ENCODE measurements around the gene CHST12. TPM values are rescaled to one million over a fixed set of nuclear protein-coding genes. Genes with fewer than 3 reads are reported as not detected.

CHST12 gene
- polyA plus RNA-seq, 1 donor: 10.9 TPM

GRCh38 chr7:2488272-2488645 is 84.8 kb downstream of the CHST12 start:
- H3K9me3 ChIP-seq (ENCODE audit: control insufficient read depth, low read depth, low read length): peaks cover 2% of the 10 kb centered on the region
- no peak for DNase-seq
- no peak overlapping the region for H3K4me3 ChIP-seq (ENCODE audit: low read length)
- H3K4me1 ChIP-seq (ENCODE audit: control insufficient read depth, insufficient read depth, low read length): no peaks in the 10 kb centered on the region
- H3K36me3 ChIP-seq (ENCODE audit: control insufficient read depth, insufficient read depth, low read length): no peaks in the 10 kb centered on the region
- WGBS (ENCODE audit: insufficient coverage, low lambda C conversion rate): no CpG with 5 or more reads among the region's 8 CpGs
- H3K27ac ChIP-seq (ENCODE audit: low read length): no peak overlapping the region
- peaks cover 2% of the 10 kb centered on the region for H3K27me3 ChIP-seq (ENCODE audit: control insufficient read depth, insufficient read depth, low read length)

DNA sequence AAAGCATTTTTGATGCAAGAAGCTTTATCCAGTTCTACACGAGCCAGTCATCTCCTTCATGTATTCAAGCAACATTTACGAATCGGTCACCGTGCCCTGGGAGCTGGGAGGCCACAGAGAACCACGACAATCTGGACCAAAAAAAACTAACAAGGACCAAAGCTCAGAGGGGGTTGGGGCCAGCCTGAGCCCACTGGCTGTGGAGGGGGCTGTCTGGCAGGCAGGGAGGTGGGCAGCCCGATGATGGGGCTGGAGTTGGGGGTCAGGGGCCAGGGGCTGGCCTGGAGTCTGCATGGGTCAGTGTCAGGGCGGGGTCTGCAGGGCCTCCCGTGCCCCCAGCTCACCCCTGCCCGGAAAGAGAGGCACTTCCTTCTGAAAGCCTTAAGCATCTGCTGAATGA is 85.3 kb downstream of the CHST12 start:
- Histone ChIP-seq H3K27me3 (ENCODE audit: control insufficient read depth, insufficient read depth, low read length) (peaks cover 2% of the 10 kb centered on the region), H3K9me3 (ENCODE audit: control insufficient read depth, low read depth, low read length) (peaks cover 2% of the 10 kb centered on the region), H3K4me1 (ENCODE audit: control insufficient read depth, insufficient read depth, low read length) (peaks cover 3% of the 10 kb centered on the region), H3K27ac (ENCODE audit: low read length) (no peak overlapping the region), H3K4me3 (ENCODE audit: low read length) (no peak overlapping the region), H3K36me3 (ENCODE audit: control insufficient read depth, insufficient read depth, low read length) (no peaks in the 10 kb centered on the region)
- 80% methylated on average over 1 of the region's 9 CpGs for WGBS (ENCODE audit: insufficient coverage, low lambda C conversion rate)
- DNase-seq: no peak

GRCh38 chr7:2490181-2490651 is 86.8 kb downstream of the CHST12 start:
- no CpG with 5 or more reads among the region's 13 CpGs for WGBS (ENCODE audit: insufficient coverage, low lambda C conversion rate)
- Histone ChIP-seq H3K27ac (ENCODE audit: low read length) (no peak overlapping the region), H3K4me3 (ENCODE audit: low read length) (no peak overlapping the region), H3K9me3 (ENCODE audit: control insufficient read depth, low read depth, low read length) (no peaks in the 10 kb centered on the region), H3K4me1 (ENCODE audit: control insufficient read depth, insufficient read depth, low read length) (peaks cover 4% of the 10 kb centered on the region), H3K27me3 (ENCODE audit: control insufficient read depth, insufficient read depth, low read length) (peaks cover 2% of the 10 kb centered on the region), H3K36me3 (ENCODE audit: control insufficient read depth, insufficient read depth, low read length) (no peaks in the 10 kb centered on the region)
- DNase-seq: no peak

GRCh38 chr7:2492038-2492437 is 88.6 kb downstream of the CHST12 start:
- Histone ChIP-seq H3K27ac (ENCODE audit: low read length) (no peak overlapping the region), H3K4me3 (ENCODE audit: low read length) (no peak overlapping the region), H3K9me3 (ENCODE audit: control insufficient read depth, low read depth, low read length) (no peaks in the 10 kb centered on the region), H3K4me1 (ENCODE audit: control insufficient read depth, insufficient read depth, low read length) (peaks cover 8% of the 10 kb centered on the region), H3K27me3 (ENCODE audit: control insufficient read depth, insufficient read depth, low read length) (peaks cover 2% of the 10 kb centered on the region), H3K36me3 (ENCODE audit: control insufficient read depth, insufficient read depth, low read length) (no peaks in the 10 kb centered on the region)
- WGBS (ENCODE audit: insufficient coverage, low lambda C conversion rate): no CpG with 5 or more reads among the region's 2 CpGs
- no peak for DNase-seq

DNA sequence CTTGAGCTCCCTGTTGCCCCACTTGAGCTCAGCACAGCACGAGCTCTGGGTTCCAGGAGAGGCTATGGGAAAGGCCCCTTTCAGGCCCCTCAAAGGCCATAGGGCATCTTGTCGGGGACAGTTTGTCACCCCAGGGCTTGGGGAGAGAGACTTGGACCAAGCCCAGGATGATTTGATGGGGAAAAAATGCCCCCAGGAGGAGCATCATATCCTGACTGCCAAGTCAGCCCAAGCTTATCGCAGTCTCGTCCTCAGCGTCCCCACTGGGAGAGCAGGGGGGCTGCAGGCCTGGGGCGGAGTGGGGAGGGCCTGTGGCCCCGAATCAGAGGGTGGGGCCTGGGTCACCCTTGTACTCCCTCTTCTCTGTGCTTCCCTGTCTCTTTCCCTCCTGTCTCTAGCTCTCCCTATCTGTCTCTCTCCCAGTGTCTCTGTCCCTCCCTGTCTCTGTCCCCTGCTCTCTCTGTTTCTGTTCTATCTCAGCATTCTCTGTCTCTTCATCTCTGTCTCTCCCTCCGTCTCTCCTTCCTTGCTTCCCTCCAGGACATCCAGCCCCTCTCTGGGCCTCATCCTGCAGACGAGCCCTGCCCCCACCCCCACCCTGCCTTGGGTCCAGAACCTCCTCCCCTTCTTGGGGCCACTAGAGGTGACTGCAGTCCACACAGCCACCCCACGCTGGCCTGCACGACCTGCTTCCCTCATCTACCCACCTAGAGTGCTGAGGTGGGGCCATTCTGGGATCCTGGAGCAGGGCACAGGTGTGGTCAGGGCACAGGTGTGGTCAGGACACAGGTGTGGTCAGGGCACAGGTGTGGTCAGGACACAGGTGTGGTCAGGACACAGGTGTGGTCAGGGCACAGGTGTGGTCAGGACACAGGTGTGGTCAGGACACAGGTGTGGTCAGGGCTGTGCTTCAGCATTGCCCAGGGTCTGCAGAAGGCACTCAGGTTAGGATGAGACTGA is 90.1 kb downstream of the CHST12 start:
- H3K4me1 ChIP-seq (ENCODE audit: control insufficient read depth, insufficient read depth, low read length): peaks cover 8% of the 10 kb centered on the region
- no peak for DNase-seq
- no CpG with 5 or more reads among the region's 11 CpGs for WGBS (ENCODE audit: insufficient coverage, low lambda C conversion rate)

DNA sequence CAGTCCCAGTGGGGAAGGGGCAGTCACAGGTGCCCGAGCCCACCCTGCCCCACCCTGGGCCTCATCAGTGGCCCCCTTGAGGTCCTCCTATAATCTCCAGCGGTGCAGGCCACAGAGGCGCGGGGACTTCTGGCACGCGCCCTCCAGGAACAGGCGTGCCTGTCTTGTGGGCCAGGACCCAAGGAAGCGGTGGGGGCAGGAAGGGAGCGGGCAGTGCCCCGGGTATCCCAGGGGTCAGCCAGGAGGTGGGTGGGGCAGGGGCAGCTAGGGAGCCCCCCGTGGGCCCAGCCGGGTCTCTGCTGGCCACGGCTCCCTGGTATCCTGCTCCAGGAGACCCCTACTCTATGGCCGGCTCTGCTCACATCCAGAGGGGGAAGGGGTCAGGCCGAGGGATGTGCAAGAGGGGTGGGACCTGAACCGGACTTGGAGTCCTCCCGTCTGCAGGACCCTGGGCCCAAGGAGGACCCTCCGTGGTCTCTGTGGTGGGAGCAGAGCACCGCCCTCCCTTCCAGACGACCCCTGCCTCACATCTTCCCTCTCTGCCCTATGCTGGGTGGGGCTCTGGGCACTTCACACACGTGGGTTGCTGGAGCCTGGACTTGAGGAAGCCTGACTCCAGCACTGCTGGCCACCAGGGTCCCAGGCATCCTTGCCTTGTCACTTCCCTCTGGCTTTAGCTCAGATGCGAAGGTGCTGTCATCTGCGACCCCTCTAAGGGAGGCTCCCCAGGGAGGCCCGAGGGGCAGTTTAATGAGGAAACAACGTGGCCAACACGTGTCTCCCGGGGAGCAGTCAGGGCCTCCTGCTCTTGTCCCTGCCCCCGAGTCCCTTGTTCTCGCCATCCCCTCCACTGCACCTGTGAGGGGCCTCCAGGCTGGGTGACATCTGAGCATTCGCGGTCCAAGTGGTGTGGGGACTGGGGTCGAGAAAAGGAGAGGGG is 91.0 kb downstream of the CHST12 start:
- no CpG with 5 or more reads among the region's 32 CpGs for WGBS (ENCODE audit: insufficient coverage, low lambda C conversion rate)
- no peak overlapping the region for H3K27ac ChIP-seq (ENCODE audit: low read length)

More for the DNA sequence above, 90.1 kb downstream of the CHST12 start:
- Histone ChIP-seq H3K9me3 (ENCODE audit: control insufficient read depth, low read depth, low read length) (no peaks in the 10 kb centered on the region), H3K4me3 (ENCODE audit: low read length) (no peak overlapping the region), H3K27me3 (ENCODE audit: control insufficient read depth, insufficient read depth, low read length) (peaks cover 3% of the 10 kb centered on the region), H3K27ac (ENCODE audit: low read length) (no peak overlapping the region), H3K36me3 (ENCODE audit: control insufficient read depth, insufficient read depth, low read length) (no peaks in the 10 kb centered on the region)

DNA sequence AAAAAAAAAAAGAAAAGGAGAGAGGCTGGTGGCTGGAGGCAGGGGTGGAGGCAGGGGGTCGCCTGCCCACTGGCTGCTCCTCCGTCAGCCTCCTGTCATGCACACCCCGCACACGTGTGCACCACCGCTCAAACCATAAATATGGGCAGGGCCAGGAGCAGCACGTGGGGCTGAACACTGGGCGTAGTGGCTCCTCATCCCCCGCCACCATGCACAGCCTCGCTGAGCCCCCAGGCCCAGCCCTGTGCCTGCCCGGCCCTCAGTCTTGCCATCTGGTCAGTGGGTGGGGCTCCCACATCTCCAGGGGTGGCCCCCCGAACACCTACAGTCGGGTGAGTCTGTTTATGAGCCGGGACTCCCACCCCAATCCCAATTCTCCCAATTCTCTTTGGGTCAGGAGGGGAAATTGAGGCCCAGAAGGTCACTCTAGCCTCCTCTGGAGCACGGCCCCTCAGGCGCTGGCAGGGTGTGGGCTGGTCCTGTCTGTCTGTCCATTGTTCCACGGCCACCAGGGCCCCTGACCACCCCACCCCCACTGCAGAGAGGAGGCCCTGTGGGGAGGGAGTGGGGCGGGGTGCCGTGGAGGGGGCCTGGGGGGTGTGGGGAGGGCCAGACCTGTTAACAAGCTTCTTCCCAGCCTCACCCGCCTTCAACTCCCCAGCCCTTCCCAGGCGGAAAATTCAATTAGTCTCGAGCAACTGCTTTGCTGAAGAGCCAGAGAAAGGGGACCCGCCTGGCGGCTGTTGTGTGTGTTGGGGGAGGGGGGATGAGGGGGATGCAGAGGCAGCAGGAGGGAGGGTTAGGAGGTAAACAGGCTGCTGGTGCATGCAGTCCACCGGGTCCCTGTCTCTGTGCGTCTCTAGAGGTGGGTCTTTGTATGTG is 92.2 kb downstream of the CHST12 start:
- H3K36me3 ChIP-seq (ENCODE audit: control insufficient read depth, insufficient read depth, low read length): no peaks in the 10 kb centered on the region
- whole genome bisulfite sequencing (ENCODE audit: insufficient coverage, low lambda C conversion rate): no CpG with 5 or more reads among the region's 25 CpGs
- peaks cover 8% of the 10 kb centered on the region for H3K4me1 ChIP-seq (ENCODE audit: control insufficient read depth, insufficient read depth, low read length)
- no peak for DNase-seq
- no peak overlapping the region for H3K4me3 ChIP-seq (ENCODE audit: low read length)
- H3K27ac ChIP-seq (ENCODE audit: low read length): no peak overlapping the region
- no peaks in the 10 kb centered on the region for H3K9me3 ChIP-seq (ENCODE audit: control insufficient read depth, low read depth, low read length)
- peaks cover 3% of the 10 kb centered on the region for H3K27me3 ChIP-seq (ENCODE audit: control insufficient read depth, insufficient read depth, low read length)

More for the DNA sequence above, 91.0 kb downstream of the CHST12 start:
- Histone ChIP-seq H3K4me3 (ENCODE audit: low read length) (no peak overlapping the region), H3K36me3 (ENCODE audit: control insufficient read depth, insufficient read depth, low read length) (no peaks in the 10 kb centered on the region), H3K27me3 (ENCODE audit: control insufficient read depth, insufficient read depth, low read length) (peaks cover 3% of the 10 kb centered on the region), H3K4me1 (ENCODE audit: control insufficient read depth, insufficient read depth, low read length) (peaks cover 8% of the 10 kb centered on the region), H3K9me3 (ENCODE audit: control insufficient read depth, low read depth, low read length) (no peaks in the 10 kb centered on the region)
- DNase-seq: no peak

GRCh38 chr7:2496375-2496774 is 93.0 kb downstream of the CHST12 start:
- Histone ChIP-seq H3K36me3 (ENCODE audit: control insufficient read depth, insufficient read depth, low read length) (no peaks in the 10 kb centered on the region), H3K27ac (ENCODE audit: low read length) (no peak overlapping the region), H3K9me3 (ENCODE audit: control insufficient read depth, low read depth, low read length) (no peaks in the 10 kb centered on the region), H3K4me3 (ENCODE audit: low read length) (no peak overlapping the region), H3K27me3 (ENCODE audit: control insufficient read depth, insufficient read depth, low read length) (peaks cover 3% of the 10 kb centered on the region), H3K4me1 (ENCODE audit: control insufficient read depth, insufficient read depth, low read length) (peaks cover 8% of the 10 kb centered on the region)
- WGBS (ENCODE audit: insufficient coverage, low lambda C conversion rate): no CpG with 5 or more reads among the region's 9 CpGs
- DNase-seq: no peak

DNA sequence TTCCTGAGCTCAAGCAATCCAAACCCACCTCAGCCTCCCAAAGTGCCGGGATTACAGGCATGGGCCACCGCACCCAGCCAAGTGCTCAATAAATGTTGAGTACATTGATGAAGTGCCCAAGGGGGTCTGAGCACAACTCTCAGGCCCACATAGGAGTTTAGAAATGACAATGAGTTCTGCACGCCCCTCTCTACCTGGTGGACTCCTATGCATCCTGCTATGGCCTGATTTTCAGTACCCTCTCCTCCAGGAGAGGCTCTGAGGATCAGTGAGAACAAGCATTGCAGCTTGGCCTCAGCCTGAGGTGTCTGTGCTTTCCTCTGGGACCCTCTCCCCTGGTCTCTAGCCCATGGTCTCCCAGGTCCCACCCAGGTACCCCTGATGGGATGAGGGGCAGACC is 93.7 kb downstream of the CHST12 start:
- H3K4me1 ChIP-seq (ENCODE audit: control insufficient read depth, insufficient read depth, low read length): peaks cover 8% of the 10 kb centered on the region
- no peak overlapping the region for H3K4me3 ChIP-seq (ENCODE audit: low read length)
- no peaks in the 10 kb centered on the region for H3K36me3 ChIP-seq (ENCODE audit: control insufficient read depth, insufficient read depth, low read length)
- no peak overlapping the region for H3K27ac ChIP-seq (ENCODE audit: low read length)
- DNase-seq: no peak
- peaks cover 3% of the 10 kb centered on the region for H3K27me3 ChIP-seq (ENCODE audit: control insufficient read depth, insufficient read depth, low read length)
- no CpG with 5 or more reads among the region's 3 CpGs for WGBS (ENCODE audit: insufficient coverage, low lambda C conversion rate)
- H3K9me3 ChIP-seq (ENCODE audit: control insufficient read depth, low read depth, low read length): no peaks in the 10 kb centered on the region
